Loucy (cell line): Measurements from ENCODE around the gene CRCP.

Experiments
- EZH2phosphoT487 ChIP-seq: fragments of 200-600 bp; IDR thresholded peaks from 2 replicates; pipeline ENCODE4 v1.6.1; 2018; ENCODE audit warnings: antibody characterized with exemption, mild to moderate bottlenecking, moderate library complexity, borderline replicate concordance
- TF ChIP-seq, protein P1 (sequence below): fragments of 200-600 bp; sonication (generic); conservative IDR thresholded peaks from 2 replicates; pipeline ENCODE4 v1.5.1; 2014; ENCODE audit warnings: mild to moderate bottlenecking, antibody characterized with exemption, low read length

DNA sequence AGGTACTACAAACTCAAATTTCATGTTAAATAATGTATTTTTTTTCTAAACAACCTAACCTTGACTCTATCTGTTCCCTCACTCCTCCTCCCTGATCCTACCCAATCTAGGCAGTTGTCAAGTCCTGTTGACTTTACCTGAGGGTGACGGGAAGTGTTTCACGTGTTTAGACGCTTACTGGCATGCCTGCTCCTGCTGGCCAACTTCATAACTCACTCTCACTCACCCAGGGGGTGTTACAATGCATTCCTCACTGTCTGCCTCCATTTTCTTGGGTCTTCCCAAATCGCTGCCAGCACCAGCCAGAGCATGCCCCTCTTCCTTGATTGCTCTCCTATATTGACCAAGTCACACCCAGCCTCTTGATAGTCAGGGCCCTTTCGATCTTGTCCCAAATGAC lies 28.3 kb downstream of the CRCP start:
- TF ChIP-seq EZH2phosphoT487 = no peak
- TF ChIP-seq, protein P1, sequence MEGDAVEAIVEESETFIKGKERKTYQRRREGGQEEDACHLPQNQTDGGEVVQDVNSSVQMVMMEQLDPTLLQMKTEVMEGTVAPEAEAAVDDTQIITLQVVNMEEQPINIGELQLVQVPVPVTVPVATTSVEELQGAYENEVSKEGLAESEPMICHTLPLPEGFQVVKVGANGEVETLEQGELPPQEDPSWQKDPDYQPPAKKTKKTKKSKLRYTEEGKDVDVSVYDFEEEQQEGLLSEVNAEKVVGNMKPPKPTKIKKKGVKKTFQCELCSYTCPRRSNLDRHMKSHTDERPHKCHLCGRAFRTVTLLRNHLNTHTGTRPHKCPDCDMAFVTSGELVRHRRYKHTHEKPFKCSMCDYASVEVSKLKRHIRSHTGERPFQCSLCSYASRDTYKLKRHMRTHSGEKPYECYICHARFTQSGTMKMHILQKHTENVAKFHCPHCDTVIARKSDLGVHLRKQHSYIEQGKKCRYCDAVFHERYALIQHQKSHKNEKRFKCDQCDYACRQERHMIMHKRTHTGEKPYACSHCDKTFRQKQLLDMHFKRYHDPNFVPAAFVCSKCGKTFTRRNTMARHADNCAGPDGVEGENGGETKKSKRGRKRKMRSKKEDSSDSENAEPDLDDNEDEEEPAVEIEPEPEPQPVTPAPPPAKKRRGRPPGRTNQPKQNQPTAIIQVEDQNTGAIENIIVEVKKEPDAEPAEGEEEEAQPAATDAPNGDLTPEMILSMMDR = no peak
